Cardiac muscle cell (in vitro differentiated cells and primary cell): ENCODE measurements around the gene FOLR1. TPM values are rescaled to one million over a fixed set of nuclear protein-coding genes. Genes with fewer than 3 reads are reported as not detected.

Source experiments
- DNase-seq, 2 donors: peaks; one replicate each; pipeline versions ENCODE4 v3.0.0 to v3.0.0-alpha.2; 2010 to 2017; ENCODE audit warnings: low read depth in 1 of 2, low spot score in 1 of 2
- H3K27ac ChIP-seq: fragments of 200-600 bp; sonication (generic); 2 replicates; pipeline ENCODE4 v1.5.1; 2016
- H3K27me3 ChIP-seq: fragments of 200-600 bp; sonication (generic); 2 replicates; pipeline ENCODE4 v1.6.0; 2016; ENCODE audit warnings: control low read depth
- H3K36me3 ChIP-seq: fragments of 200-600 bp; sonication (generic); 2 replicates; pipeline ENCODE4 v1.5.1; 2016; ENCODE audit warnings: control low read depth
- H3K4me1 ChIP-seq: fragments of 200-600 bp; sonication (generic); 2 replicates; pipeline ENCODE4 v1.8.1; 2017; ENCODE audit warnings: low read depth, mild to moderate bottlenecking, mixed run types
- H3K4me3 ChIP-seq: fragments of 200-600 bp; sonication (generic); 2 replicates; pipeline ENCODE4 v1.5.1; 2016; ENCODE audit warnings: mild to moderate bottlenecking
- H3K9me3 ChIP-seq: fragments of 200-600 bp; sonication (generic); 2 replicates; pipeline ENCODE4 v1.5.1; 2017; ENCODE audit warnings: low read depth, mild to moderate bottlenecking, control low read depth
- polyA plus RNA-seq: library from polyadenylated mRNA; unstranded; fragments of >200 nt; fragmentation: Nextera tagmentation; extraction: Ambion mirVana; gene quantifications from 2 replicates; pipeline ENCODE4 v1.2.1, GENCODE V29; 2016
- total RNA-seq: library from RNA; depleted of rRNA; stranded (reverse); fragments of >200 nt; gene quantifications from 2 replicates; pipeline ENCODE4 v1.2.3, GENCODE V29; 2016
- TF ChIP-seq, protein P1 (sequence below): IDR thresholded peaks from 2 replicates; pipeline ENCODE4 v1.5.1; 2012; ENCODE audit warnings: low read depth, mild to moderate bottlenecking, low read length

The FOLR1 gene
- total and polyA plus RNA-seq, 2 experiments from 2014 or later = 1.8 to 3.9 TPM

DNA sequence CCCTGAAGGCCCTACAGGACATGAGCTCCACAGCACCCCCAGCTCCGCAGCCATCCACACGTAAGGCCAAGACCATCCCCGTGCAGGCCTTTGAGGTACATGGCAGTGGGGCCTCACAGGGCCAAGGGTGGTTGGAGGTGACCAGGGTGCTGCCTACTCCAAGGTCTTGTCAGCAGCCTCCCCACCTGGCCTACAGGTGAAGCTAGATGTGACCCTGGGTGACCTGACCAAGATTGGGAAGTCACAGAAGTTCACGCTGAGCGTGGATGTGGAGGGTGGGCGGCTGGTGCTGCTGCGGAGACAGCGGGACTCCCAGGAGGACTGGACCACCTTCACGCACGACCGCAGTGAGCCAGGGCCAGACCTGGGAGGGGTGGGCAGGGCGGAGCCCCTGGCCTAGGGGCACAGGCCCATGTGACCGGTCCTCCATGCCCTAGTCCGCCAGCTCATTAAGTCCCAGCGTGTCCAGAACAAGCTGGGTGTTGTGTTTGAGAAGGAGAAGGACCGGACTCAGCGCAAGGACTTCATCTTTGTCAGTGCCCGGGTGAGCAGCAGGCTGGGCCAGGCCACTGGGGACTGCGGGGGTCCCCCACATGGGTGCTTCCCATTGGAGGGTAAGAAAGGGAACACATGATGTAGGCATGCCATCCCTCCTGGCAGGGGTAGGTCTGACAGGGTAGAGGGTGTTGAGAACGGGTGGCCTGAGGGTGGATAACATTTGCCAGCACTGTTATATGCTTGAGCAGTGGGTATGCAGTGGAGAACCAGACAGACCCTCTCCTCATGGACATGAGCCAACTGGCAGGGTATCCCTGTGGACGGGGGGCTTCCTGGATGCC is 38.2 kb downstream of the FOLR1 start:
- H3K9me3 ChIP-seq = no peaks in the 10 kb centered on the region
- no peak overlapping the region for H3K27ac ChIP-seq
- peaks cover 6% of the 10 kb centered on the region for H3K4me1 ChIP-seq
- H3K4me3 ChIP-seq = no peak overlapping the region
- H3K27me3 ChIP-seq = no peaks in the 10 kb centered on the region
- no peak for DNase-seq
- peaks cover 59% of the 10 kb centered on the region for H3K36me3 ChIP-seq
- TF ChIP-seq, protein P1, sequence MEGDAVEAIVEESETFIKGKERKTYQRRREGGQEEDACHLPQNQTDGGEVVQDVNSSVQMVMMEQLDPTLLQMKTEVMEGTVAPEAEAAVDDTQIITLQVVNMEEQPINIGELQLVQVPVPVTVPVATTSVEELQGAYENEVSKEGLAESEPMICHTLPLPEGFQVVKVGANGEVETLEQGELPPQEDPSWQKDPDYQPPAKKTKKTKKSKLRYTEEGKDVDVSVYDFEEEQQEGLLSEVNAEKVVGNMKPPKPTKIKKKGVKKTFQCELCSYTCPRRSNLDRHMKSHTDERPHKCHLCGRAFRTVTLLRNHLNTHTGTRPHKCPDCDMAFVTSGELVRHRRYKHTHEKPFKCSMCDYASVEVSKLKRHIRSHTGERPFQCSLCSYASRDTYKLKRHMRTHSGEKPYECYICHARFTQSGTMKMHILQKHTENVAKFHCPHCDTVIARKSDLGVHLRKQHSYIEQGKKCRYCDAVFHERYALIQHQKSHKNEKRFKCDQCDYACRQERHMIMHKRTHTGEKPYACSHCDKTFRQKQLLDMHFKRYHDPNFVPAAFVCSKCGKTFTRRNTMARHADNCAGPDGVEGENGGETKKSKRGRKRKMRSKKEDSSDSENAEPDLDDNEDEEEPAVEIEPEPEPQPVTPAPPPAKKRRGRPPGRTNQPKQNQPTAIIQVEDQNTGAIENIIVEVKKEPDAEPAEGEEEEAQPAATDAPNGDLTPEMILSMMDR = no peak

DNA sequence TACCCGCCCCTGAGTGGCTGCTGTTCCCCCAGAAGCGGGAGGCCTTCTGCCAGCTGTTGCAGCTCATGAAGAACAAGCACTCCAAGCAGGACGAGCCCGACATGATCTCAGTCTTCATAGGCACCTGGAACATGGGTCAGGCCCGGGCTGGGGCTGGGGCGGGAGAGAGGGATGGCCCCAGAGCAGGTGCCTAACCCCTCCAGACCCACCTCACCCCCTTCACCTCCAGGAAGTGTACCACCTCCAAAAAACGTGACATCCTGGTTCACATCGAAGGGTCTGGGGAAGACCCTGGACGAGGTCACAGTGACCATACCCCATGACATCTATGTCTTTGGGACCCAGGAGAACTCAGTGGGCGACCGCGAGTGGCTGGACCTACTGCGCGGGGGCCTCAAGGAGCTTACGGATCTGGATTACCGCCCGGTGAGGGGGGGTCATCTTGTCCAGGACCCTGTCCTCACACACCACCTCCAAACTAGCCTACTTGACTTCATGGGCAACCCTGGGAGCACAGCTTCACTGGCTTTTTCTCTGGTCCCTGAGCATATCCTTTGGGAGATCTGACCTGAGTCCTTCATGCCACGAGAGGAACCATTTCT is 38.9 kb downstream of the FOLR1 start:
- Histone ChIP-seq H3K36me3 (peaks cover 66% of the 10 kb centered on the region), H3K27ac (no peak overlapping the region), H3K9me3 (no peaks in the 10 kb centered on the region), H3K4me3 (no peak overlapping the region), H3K27me3 (no peaks in the 10 kb centered on the region), H3K4me1 (peaks cover under 1% of the 10 kb centered on the region)
- TF ChIP-seq, protein P1 = no peak
- no peak for DNase-seq

DNA sequence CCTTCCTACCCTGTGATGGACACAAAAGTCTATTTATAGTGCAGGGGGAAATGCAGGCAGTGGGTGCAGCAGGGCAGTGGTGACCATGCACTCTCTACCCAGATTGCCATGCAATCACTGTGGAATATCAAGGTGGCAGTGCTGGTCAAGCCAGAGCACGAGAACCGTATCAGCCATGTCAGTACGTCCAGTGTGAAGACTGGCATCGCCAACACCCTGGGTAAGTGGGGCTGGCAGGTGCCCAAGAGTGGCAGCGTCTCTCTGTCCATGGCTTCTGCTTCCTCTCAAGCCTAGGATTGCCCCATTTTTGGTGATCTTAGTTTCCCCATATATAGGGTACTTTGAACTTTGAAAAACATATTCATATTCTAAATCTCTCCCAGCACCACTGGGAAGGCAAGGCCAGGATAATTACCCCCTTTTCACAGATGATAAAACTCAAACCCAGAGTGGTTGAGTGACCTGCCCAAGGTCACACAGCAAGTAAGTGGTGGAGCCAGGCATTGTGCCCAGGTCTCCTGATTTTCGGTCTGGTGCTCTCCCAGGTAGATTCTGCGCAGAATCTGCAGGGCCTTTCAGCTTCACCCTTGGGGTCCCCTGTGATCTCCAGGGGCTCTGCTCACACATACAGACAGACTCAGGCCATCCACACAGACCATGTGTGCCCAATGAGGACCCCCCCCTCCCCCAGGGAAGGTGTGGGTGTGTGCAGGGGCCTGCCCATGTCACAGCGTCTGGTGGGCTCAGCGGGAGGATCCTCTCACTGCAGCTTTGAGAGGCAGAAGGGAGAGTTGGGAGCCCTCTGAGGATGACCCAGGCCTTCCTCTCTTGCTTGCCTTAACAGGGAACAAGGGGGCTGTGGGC is 39.7 kb downstream of the FOLR1 start:
- Histone ChIP-seq H3K4me1 (no peaks in the 10 kb centered on the region), H3K4me3 (no peak overlapping the region), H3K36me3 (peaks cover 72% of the 10 kb centered on the region), H3K27me3 (no peaks in the 10 kb centered on the region), H3K9me3 (no peaks in the 10 kb centered on the region), H3K27ac (no peak overlapping the region)
- no peak for DNase-seq
- TF ChIP-seq, protein P1 = no peak

DNA sequence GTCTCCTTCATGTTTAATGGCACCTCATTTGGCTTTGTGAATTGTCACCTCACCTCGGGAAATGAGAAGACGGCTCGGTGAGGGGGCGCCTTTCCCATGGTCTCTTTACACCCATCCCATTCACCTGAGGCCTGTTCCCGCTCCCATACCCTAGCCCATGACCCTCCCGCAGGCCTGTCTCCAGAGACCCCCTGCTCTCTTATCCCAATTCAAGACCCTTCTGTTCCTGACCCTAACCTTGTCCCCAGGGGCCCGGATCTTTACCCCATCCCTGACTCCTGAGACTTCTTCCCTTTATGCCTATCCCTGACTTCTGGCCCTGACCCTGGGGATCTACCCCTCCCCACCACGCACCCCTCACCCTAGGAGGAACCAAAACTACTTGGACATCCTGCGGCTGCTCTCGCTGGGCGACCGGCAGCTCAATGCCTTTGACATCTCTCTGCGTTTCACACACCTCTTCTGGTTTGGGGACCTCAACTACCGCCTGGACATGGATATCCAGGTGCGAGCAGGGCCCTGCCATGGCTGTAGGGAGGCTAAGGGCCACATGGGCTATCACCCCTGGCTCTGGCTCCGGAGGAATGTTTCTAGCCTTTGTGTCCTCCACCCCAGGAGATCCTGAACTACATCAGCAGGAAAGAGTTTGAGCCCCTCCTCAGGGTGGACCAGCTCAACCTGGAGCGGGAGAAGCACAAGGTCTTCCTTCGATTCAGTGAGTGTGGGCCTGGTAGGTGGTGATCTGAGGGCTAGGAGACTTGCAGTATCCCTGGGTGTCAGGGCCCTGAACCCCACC is 40.5 kb downstream of the FOLR1 start:
- no peaks in the 10 kb centered on the region for H3K27me3 ChIP-seq
- DNase-seq = no peak
- TF ChIP-seq, protein P1 = no peak
- H3K36me3 ChIP-seq = peaks cover 78% of the 10 kb centered on the region
- H3K4me3 ChIP-seq = no peak overlapping the region
- H3K9me3 ChIP-seq = no peaks in the 10 kb centered on the region
- H3K4me1 ChIP-seq = no peaks in the 10 kb centered on the region
- no peak overlapping the region for H3K27ac ChIP-seq
